HG03354 (cell line): ENCODE data around the gene TMEM271.

ENCODE experiments used
- ATAC-seq: cut with Tn5 transposase; IDR thresholded peaks from one replicate; pipeline ENCODE4 v1.9.1; 2021; ENCODE audit warnings: mild to moderate bottlenecking; ENCODE audit not compliant: unreplicated experiment, poor library complexity, severe bottlenecking

Gene TMEM271

GRCh38 chr4:524196-524595 lies 51.9 kb downstream of the TMEM271 start:
- ATAC-seq = no peak
